Measurements from ENCODE around the gene PRPF19.

The PRPF19 gene

DNA sequence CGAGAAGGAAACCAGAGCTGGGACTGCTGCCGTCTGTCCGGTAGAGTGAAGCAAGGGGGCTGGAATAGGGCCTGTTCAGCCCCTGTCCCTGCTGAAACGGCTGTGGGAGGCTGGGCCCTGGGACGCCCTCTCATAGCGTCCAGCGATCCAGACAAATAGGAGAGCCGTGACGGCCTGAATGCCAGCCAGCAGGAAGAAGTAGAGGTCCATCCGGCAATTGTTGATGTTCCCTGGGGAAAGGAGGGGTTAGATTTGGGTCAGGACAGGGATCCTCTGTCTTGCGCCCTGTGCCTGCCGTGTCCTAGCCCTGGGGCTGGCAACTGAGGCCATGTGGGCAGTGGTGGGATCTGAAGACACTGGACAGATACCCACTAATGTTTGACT lies 30.8 kb upstream of the PRPF19 start:
- no peak for DNase-seq

DNA sequence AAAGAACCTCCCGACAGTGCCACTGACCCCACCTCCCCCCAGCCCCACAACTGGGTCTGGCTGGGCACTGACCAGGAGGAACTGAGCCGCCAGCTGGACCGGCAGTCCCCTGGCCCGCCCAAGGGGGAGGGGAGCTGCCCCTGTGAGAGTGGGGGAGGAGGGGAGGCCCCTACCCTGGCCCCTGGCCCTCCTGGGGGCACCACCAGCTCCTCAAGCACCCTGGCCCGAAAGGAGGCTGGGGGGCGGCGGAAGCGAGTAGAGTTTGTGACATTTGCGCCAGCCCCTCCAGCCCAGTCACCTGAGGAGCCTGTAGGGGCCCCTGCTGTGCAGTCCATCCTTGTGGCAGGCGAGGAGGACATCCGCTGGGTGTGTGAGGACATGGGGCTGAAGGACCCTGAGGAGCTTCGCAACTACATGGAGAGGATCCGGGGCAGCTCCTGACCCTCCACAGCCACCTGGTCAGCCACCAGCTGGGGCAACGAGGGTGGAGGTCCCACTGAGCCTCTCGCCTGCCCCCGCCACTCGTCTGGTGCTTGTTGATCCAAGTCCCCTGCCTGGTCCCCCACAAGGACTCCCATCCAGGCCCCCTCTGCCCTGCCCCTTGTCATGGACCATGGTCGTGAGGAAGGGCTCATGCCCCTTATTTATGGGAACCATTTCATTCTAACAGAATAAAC lies 30.2 kb upstream of the PRPF19 start:
- DNase-seq = no peak

DNA sequence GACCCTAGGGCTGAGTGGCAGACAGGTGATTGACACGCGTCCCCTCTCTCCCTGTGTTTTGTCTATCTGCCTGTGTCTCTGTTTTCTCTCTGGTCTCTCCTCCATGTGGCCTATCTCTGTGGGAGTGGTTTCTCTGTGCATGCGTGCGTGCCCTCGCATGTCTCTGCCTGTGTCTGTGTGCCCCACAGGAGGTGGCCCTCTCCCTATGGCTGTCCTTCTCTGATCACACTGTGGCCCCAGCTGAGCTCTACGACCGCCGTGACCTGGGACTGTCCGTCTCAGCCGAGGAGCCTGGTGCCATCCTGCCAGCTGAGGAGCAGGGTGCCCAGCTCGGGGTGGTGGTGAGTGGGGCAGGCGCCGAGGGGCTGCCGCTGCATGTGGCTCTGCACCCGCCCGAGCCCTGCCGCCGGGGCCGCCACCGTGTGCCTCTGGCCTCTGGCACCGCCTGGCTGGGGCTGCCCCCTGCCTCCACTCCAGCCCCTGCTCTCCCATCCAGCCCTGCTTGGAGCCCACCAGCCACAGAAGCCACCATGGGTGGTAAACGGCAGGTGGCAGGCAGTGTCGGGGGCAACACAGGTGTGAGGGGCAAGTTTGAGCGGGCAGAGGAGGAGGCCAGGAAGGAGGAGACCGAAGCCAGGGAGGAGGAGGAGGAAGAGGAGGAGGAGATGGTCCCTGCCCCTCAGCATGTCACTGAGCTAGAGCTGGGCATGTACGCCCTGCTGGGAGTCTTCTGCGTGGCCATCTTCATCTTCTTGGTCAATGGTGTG lies 29.5 kb upstream of the PRPF19 start:
- DNase-seq = no peak

DNA sequence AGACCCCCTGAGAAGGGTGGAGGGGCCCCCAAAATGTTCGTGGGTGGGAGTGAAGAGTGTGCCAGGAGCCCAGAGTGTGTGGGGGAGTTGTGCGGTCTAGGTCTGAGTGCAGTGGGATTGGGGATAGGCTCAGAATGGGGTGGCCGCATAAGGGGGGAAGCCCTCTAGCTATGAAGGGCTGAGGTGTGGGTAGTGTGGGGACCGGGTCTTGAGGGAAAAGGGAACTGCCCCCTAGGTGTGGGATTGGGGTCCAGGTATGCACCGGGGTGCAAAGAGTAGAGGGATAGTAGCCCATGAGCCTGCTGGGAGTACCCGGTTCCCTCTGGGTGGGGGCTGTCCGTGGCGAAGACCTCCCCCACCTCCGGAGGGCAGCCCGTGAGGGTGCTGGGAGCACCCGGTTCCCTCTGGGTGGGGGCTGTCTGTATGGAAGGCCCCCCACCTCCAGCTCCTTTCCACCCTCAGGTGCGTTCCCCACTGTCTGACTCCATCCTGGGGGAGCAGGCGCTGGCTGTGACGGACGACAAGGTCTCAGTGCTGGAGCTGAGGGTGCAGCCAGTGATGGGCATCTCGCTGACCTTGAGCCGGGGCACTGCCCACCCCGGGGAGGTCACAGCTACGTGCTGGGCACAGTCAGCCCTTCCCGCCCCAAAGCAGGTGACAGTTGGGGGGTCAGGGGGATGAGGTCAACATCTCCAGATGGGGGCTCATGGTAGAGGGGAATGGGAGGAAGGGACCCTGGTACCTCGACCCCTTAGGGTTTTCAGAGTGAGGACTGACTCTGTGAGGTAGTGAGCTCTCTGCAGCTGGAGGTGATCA lies 28.6 kb upstream of the PRPF19 start:
- DNase-seq = no peak

DNA sequence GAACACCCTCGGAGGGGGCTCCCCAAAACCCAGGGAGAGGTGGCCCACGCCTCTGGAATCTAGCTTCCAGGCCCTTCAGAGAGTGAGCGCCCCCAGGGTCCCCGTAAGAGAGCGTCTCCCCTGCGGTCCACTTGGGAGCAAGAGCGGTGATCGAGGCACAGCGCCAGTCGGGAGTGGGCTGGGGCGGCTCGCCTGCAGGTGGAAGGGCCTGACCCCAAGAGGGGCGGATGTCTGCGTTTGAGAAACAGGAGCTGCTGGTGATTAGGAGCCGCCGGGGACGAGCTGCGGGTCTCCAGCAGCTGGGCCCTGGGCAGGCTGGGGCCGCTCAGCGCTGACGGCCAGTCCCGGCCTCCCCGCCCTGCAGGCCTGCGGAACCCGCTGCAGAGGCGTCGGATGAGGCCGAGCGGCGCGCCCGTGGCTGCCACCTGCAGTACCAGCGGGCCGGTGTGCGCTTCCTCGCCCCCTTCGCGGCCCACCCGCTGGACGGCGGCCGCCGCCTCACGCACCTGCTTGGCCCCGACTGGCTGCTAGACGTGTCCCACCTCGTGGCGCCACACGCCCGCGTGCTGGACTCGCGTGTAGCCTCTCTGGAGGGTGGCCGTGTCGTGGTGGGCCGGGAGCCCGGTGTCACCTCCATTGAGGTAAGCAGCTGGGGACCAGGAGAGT lies 27.9 kb upstream of the PRPF19 start:
- DNase-seq = no peak

- DNase-seq = no peak
Observed at GRCh38 chr11:60933416-60934123, 27.2 kb upstream of the PRPF19 start.

- no peak for DNase-seq
Observed at GRCh38 chr11:60932605-60933356, 26.4 kb upstream of the PRPF19 start.

DNA sequence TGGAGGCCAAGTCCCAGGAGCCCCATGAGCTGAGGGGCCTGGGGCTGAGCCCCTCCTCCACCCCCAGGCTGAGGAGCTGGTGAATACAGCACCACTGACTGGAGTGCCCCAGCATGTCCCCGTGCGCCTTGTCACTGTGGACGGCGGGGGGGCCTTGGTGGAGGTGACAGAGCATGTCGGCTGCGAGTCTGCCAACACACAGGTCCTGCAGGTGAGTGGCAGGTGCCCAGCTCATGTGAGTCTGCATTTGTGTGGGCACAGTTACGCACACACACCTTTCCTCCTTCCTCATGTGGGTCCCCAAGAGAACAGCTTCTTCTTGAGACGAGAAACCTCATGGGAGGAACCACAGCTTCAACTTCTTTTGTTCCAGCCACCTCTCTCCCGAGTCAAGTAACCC lies 25.5 kb upstream of the PRPF19 start:
- DNase-seq = no peak

DNA sequence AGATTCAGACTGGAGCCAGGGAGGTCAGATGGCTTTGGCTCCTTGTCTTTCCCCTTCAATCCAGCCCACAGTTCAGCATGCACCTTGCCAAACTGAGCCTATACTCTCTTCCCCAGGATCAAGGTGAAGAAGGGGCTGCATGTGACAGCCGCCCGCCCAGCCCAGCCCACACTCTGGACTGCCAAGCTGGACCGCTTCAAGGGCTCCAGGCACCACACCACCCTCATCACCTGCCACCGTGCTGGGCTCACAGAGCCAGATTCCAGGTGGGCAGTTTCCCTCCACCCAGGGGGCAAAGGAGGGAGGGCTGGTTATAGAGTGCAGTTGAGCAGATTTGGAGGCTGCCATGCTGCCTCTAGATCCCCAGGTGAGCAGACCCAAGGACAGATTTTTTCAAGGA lies 24.0 kb upstream of the PRPF19 start:
- DNase-seq = no peak

DNA sequence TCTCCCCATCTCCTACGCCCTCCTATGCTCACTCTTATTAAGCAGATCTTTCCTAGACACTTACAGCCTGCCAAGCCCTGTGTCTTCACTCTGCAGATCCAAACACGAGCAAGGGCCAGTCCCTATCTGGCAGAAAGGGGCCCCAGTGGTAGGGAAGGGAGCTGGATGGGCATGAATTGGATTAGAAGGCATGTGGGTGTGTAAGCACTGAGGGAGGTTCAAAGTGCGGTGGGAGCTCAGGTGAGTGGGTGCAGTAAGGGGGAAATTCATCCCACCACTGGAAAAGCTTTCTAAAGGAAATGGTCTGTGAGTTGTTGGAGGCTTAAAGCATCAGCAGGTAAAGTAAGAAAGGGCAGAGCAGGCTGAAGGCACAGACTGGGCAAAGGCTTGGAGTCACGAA lies 23.4 kb upstream of the PRPF19 start:
- DNase-seq = no peak

- DNase-seq = no peak
Observed at GRCh38 chr11:60928563-60929001, 22.2 kb upstream of the PRPF19 start.

- DNase-seq = no peak
Observed at GRCh38 chr11:60927600-60927999, 21.2 kb upstream of the PRPF19 start.

- DNase-seq = no peak
Observed at GRCh38 chr11:60927061-60927592, 20.7 kb upstream of the PRPF19 start.

- DNase-seq = no peak
Observed at GRCh38 chr11:60926500-60926899, 20.1 kb upstream of the PRPF19 start.

DNA sequence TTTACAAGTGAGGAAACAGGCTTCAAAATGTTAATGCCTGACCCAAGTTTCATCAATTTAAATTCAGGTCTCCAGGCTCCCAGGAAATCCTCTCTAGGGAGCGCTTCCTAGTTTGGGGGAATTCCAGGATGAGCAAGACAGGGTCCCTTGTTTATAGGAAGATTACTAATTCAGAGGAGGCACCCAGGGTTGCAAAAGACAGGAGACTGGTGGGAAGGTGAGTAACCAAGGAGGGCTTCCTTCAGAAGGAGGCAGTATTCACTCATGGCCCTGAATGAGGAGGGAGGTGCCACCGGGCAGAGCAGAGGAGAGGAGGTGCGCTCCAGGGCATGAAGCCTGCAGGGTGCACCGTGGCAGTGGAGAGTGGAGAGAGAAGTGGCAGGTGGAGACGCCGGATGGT lies 19.5 kb upstream of the PRPF19 start:
- no peak for DNase-seq

- no peak for DNase-seq
Observed at GRCh38 chr11:60924906-60925853, 18.8 kb upstream of the PRPF19 start.

GRCh38 chr11:60924110-60924905 lies 17.9 kb upstream of the PRPF19 start, which contains the start of gene TMEM132A:
TMEM132A (plus strand) TSS chr11:60924460; CDS start chr11:60924634, 174 bp downstream.
- no peak for DNase-seq

DNA sequence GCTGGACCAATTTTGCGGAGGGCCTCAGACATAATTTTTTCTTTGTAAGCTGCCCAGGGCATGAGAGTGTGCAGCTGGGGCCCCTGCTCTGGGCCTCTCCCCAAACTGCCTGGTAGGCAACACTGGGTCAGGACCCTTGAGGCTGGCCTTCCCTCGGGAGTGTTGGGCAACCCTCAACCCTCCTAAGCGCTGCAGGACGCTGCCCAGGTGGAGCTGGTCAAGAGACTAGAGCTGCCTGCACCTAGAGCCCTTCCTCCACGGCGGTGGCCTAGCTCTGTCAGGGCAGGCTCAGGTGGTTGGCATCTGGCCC lies 17.4 kb upstream of the PRPF19 start:
- no peak for DNase-seq

DNA sequence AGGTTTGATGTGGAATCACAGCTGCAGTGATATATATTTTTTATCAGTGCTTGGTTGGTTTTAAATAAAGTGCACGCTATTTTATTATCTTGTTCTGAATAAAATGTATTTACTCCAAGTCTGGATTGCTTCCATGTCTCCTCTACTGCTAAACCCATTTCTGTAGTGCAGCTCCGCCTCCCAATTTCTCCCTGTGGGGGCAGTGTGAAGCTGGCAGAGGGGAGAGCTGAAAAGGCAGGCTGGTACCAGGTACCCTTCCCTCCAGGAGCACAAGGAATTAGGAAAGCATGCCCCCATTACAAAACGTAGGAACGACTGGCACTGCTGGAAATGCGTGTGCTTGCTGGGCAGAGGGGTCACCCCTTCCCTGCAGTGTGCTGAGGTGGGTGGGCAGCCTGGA lies 16.9 kb upstream of the PRPF19 start:
- no peak for DNase-seq

- DNase-seq = no peak
Observed at GRCh38 chr11:60922906-60923305, 16.5 kb upstream of the PRPF19 start.

All from SHP77 treated with DMSO at 0.1 percent for 48 hours (cell line).